Hematopoietic multipotent progenitor cell treated with erythropoietin and hydrocortisone succinate and interleukin-3 and kit ligand, for 6 days (in vitro differentiated cells): Measurements from ENCODE around the gene ADGRB2.
A peak's percentile ranks its signal among the peaks of the same experiment; 100 is the strongest.

Experiments used
- DNase-seq: peaks from one replicate; pipeline ENCODE4 v3.0.0-alpha.2; 2015

ADGRB2 gene

DNA sequence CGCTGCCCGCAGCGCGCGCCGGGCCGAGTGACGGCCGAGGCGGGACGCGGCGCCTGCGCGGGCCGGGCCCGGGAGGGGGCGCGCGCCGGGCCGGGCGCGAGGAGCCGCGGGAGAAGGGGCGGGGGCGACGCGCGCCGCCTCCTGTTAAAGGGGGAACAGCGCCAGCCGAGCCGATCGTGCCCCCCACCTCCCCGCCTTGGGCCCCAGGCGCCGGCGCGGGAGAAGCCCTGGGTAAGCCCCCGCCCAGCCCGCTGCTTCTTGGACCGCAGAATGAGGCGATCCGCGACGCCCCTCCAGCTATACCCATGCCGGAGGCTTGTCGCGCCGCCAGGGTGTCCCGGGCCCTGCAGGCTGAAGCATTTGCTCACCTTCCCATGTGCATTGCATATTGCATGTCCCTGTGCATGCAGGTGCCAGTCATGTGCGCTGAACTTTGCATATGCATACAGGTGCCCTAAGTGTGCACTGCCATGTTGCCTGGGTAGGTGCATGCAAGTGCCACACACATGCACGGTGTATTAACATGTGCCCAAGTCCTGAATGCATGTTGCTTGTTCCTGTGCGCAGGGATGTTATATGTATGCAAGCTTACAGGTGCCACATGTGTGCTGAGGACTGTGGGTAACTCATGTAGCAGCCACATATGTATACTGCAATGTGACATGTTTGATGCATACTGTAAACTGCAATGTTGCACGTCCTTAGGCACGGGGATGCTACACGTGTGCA, at the start of gene ADGRB2:
Gene ADGRB2 (minus strand): TSS at position 29 of the 729 bp plus-strand sequence. CDS start 7,119 bp downstream, outside the sequence.
- peak; percentile 44 for DNase-seq

DNA sequence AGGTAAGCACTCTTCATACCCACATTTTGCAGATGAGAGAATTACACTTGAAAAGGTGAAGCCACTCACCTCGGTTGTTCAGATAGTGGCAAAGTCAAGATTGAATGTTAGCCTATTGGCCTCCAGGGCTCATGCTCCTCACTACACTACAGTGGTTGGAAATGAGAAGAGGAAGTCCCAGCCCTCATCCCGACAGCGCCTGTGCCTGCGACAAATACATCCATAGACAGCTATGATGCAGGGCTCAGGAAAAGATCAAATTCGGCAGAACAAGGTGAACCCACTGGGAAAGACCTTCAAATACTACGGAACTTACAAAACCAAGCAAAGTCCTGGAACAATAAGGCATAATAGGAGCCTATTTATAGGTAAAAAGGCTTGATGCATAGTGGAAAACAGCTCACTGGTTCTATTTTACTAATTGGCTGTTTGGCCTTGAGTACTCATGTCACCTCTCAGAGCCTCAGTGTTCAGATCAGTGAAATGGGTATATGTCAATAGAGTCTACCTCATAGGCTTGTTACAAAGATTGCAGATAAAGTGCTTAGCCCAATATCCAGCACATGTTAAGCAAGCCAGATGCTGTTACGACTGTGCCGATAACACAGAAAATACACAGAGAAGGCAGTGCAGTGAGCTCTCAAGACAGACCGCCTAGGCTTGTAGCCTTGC, 48.2 kb upstream of the ADGRB2 start:
- no peak for DNase-seq

DNA sequence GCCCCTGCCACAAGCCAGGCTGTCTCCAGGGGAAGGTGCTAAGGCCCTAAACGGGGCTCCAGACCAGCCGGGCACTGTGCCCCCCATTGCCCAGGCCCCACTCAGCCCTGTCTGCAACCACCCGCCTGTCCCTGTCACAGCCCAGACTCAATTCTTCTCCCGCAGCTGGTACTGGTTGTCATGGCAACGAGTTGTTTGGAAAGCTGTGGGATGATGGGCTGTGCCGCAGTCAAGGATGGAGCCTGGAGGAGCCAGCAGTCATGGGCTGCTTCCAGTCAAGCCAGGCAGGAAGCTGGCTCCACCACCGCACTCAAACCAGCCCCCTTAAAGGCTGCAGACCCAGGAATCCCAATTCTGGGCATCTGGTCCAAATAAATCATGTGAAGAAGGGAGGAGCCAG, 47.5 kb upstream of the ADGRB2 start:
- no peak for DNase-seq

DNA sequence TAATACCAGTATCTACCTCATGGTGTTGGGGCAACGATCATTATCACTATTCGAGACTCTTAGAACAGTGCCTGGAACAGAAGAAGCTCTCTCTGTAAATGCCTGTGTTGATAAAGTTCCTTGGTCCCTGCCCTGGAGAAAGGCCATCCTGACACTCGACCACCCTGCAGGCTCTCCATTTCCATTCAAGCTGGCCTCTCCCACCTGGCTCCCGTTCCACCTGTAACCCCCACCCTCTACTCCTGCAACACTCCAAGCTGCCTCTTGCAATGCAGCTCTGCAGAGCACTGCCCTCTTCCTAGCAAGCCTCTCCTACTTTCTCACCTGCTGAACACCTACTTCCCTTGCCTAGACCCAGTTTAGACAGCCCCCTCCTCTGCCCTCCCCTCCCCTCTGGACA, 45.6 kb upstream of the ADGRB2 start:
- no peak for DNase-seq

GRCh38 chr1:31807273-31808048, 43.3 kb upstream of the ADGRB2 start:
- DNase-seq, result no peak

- DNase-seq, result no peak
These were observed 41.2 kb upstream of the ADGRB2 start for GRCh38 chr1:31805318-31805717.

DNA sequence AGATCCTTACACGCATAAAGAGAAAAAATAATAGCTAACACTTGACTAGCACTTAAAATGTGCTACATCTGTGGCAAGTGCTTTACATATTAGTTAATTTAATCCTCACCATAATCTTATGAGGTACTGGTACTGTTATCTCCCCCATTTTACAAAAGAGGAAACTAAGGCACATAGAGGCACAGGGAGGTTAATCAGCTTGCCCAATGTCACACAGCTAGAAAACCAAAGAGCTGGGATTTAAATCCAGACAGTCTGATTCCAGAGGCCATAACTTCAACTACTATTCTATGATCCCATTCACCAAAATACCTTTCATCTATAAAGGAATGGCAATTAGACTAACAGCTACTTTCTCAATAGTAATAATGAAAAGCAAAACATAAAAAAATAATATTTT, 40.0 kb upstream of the ADGRB2 start:
- DNase-seq, result no peak

GRCh38 chr1:31803610-31804009, 39.5 kb upstream of the ADGRB2 start:
- no peak for DNase-seq

- no peak for DNase-seq
These were observed 38.3 kb upstream of the ADGRB2 start for GRCh38 chr1:31802190-31803150.

GRCh38 chr1:31801458-31801857, 37.3 kb upstream of the ADGRB2 start:
- DNase-seq, result no peak

- no peak for DNase-seq
These were observed 36.5 kb upstream of the ADGRB2 start for GRCh38 chr1:31800674-31800967.

- DNase-seq, result no peak
These were observed 35.9 kb upstream of the ADGRB2 start for GRCh38 chr1:31799895-31800673.

DNA sequence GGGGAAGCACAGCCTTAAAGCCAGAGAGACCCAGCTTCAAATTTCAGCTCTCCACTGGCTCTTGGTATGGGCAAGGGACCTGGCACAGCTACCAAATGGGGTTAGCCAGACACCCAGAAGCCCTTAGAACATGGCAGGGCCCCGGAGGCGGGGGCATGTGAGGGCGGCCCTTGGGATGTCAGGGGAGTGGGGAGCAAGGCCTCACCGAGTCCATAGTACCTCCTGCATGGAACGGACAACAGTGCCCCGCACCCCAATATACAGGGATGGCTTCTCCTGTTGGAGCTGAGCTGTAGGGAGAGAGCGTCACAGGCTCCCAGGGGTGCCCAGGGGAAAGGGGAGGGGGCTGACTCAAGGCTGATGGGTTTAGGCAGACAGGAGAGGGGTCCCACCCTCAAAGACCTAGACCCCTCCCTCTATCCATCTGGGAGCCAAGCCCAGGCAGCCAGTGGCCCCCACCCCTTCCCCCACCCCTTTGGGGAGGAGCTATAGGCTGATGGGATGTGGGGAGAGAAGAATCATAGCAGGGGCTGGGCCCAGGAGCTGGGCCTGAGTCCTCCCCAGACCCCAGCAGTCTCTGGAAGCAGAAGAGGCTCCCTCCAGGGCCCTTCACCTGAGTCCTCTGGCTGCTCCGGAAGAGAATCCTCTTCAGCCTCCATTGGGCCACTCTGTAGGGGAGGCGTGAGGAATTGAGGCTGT, 35.2 kb upstream of the ADGRB2 start:
- DNase-seq, result no peak

- DNase-seq, result no peak
These were observed 34.5 kb upstream of the ADGRB2 start for GRCh38 chr1:31798433-31799195.

- no peak for DNase-seq
These were observed 33.9 kb upstream of the ADGRB2 start for GRCh38 chr1:31798086-31798432.

GRCh38 chr1:31797216-31797615, 33.1 kb upstream of the ADGRB2 start:
- DNase-seq, result no peak

GRCh38 chr1:31796707-31797106, 32.6 kb upstream of the ADGRB2 start:
- no peak for DNase-seq

DNA sequence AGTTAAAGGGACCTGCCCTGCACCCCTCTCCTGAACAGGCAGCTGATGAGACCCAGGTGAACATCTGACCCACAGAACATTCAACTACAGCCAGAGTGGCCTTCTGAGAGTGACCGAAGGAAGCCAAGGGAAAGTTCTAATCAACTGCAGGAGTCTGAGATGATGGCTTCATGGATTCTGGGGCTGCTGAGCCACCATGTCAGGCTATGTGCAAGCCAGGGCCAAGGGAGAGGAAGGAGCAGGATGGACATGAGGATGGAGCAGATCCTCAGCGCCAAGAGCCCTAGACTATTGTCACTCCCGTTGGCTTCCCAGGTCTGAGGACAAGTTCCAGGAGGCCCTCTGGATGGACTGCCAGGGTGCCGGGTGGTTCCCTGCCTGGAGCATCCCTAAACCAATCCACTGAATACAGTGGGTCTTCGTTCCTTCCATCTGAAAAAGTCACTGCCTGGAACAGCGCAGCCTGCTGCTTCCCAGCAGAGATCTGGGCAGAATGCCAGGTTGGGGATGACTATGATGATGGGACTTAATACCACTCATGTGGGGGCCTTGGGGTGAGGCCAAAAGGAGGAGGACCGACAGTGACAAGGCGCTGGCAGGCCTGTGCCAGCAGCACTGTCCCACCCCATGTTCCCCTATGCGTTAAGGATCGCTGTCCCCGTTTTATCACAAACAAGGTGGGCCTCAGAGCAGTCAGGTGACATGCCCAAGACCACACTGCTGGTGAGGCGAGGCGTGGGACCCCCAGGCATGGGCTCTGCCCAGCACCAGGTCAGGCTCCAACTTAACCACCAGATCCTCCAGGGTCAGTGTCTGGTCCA, 31.9 kb upstream of the ADGRB2 start:
- peak; percentile 68 for DNase-seq

DNA sequence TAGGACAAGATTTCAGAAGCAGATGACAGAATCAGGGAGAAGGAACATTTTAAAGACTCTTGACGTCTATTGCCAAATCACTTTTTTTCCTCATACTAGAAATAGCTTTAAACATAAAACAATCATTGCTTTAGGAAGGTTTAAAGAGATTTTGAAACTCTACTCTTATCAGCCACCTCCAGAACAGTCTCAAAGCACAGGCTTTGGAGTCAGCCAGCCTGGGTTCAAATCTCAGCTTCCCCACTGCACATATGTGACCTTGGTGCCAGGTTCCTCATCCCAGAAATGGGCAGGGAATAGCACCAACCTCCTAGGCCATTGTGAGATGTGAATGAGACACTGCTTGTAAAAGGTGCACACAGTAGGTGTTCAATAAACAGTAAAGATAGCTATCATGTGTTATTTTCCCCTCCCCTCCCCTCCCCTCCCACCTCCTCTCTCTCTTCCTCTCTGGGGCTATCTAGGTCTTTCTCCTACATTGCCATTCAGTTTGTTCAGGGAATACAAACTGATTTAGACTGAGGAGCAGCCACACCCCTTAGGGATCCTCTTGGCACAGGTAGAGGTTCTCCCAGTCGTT, 31.0 kb upstream of the ADGRB2 start:
- DNase-seq, result no peak
